DOHH2 (cell line): ENCODE measurements around the gene GPR87.

Experiments
- H3F3A ChIP-seq: fragments of 200-600 bp; sonication (generic), shearing (Covaris generic); 2 replicates; pipeline ENCODE4 v1.6.0; 2016; ENCODE audit warnings: antibody characterized with exemption, mild to moderate bottlenecking; ENCODE audit not compliant: control insufficient read depth, insufficient read depth
- H3K27ac ChIP-seq: fragments of 200-600 bp; sonication (generic); 2 replicates; pipeline ENCODE4 v1.5.1; 2014; ENCODE audit warnings: low read depth, mild to moderate bottlenecking, low read length, moderate library complexity
- H3K27me3 ChIP-seq: fragments of 200-600 bp; sonication (generic); 2 replicates; pipeline ENCODE4 v1.6.1; 2014; ENCODE audit warnings: mild to moderate bottlenecking, low read length, mixed read lengths; ENCODE audit not compliant: control insufficient read depth
- H3K36me3 ChIP-seq: fragments of 200-600 bp; sonication (generic); 2 replicates; pipeline ENCODE4 v1.6.1; 2014; ENCODE audit warnings: mild to moderate bottlenecking, low read length, moderate library complexity, mixed read lengths; ENCODE audit not compliant: control insufficient read depth
- H3K4me1 ChIP-seq: fragments of 200-600 bp; sonication (generic); 2 replicates; pipeline ENCODE4 v1.6.1; 2014; ENCODE audit warnings: mild to moderate bottlenecking, low read length, mixed read lengths; ENCODE audit not compliant: control insufficient read depth
- H3K4me2 ChIP-seq: fragments of 200-600 bp; sonication (generic); 2 replicates; pipeline ENCODE4 v1.6.0; 2014; ENCODE audit warnings: mild to moderate bottlenecking, low read length, moderate library complexity
- H3K4me3 ChIP-seq: fragments of 200-600 bp; sonication (generic); 2 replicates; pipeline ENCODE4 v1.5.1; 2014; ENCODE audit warnings: mild to moderate bottlenecking, low read length, mixed read lengths
- H3K79me2 ChIP-seq: fragments of 200-600 bp; sonication (generic); 2 replicates; pipeline ENCODE4 v1.6.1; 2014; ENCODE audit warnings: mild to moderate bottlenecking, low read length, mixed read lengths; ENCODE audit not compliant: control insufficient read depth
- H3K9me2 ChIP-seq: fragments of 200-600 bp; sonication (generic); replicated peaks from 2 replicates; pipeline ENCODE4 v1.6.1; 2014; ENCODE audit warnings: mild to moderate bottlenecking, low read length, mixed read lengths; ENCODE audit not compliant: control insufficient read depth
- H3K9me3 ChIP-seq: fragments of 200-600 bp; sonication (generic); 2 replicates; pipeline ENCODE4 v1.6.1; 2014; ENCODE audit warnings: antibody characterized with exemption, low read length, mixed read lengths; ENCODE audit not compliant: control insufficient read depth, insufficient read depth
- H4K20me1 ChIP-seq: fragments of 200-600 bp; sonication (generic); 2 replicates; pipeline ENCODE4 v1.6.0; 2014; ENCODE audit warnings: low read depth, mild to moderate bottlenecking, antibody characterized with exemption, low read length, moderate library complexity; ENCODE audit not compliant: control insufficient read depth, insufficient read depth
- EZH2phosphoT487 ChIP-seq: fragments of 200-600 bp; sonication (generic); IDR thresholded peaks from 2 replicates; pipeline ENCODE4 v1.6.1; 2017; ENCODE audit warnings: borderline replicate concordance, mild to moderate bottlenecking, antibody characterized with exemption, low read length, moderate library complexity, mixed read lengths
- TF ChIP-seq, protein P1 (sequence below): fragments of 200-600 bp; sonication (generic); IDR thresholded peaks from one replicate; pipeline ENCODE4 v1.5.1; 2014; ENCODE audit warnings: antibody characterized with exemption, mild to moderate bottlenecking, low read depth, low read length; ENCODE audit not compliant: poor library complexity, severe bottlenecking

GPR87 gene

DNA sequence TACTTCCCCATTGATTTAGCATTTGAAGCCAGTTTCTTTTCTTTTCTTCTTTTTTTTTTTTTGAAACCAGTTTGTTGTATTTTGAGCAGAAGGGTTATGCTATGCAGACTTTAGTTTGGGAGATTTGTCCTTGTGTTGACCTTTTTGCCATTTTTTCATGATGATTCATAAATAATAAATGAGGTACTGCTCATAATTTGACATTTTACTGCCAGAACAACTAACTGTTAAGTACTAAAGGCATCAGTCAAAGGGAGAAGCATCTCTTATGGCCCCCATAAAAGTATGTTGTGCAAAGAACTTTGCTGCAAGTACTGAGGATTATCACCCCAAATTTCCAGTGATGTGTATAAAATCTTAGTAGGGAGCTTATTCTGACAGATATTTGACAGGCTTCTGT lies 1.7 kb upstream of the GPR87 start:
- H3K79me2 ChIP-seq, result no peaks in the 10 kb centered on the region
- TF ChIP-seq EZH2phosphoT487, result no peak
- TF ChIP-seq, protein P1, sequence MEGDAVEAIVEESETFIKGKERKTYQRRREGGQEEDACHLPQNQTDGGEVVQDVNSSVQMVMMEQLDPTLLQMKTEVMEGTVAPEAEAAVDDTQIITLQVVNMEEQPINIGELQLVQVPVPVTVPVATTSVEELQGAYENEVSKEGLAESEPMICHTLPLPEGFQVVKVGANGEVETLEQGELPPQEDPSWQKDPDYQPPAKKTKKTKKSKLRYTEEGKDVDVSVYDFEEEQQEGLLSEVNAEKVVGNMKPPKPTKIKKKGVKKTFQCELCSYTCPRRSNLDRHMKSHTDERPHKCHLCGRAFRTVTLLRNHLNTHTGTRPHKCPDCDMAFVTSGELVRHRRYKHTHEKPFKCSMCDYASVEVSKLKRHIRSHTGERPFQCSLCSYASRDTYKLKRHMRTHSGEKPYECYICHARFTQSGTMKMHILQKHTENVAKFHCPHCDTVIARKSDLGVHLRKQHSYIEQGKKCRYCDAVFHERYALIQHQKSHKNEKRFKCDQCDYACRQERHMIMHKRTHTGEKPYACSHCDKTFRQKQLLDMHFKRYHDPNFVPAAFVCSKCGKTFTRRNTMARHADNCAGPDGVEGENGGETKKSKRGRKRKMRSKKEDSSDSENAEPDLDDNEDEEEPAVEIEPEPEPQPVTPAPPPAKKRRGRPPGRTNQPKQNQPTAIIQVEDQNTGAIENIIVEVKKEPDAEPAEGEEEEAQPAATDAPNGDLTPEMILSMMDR, result no peak
- H3K9me2 ChIP-seq, result no peaks in the 10 kb centered on the region
- no peaks in the 10 kb centered on the region for H3K36me3 ChIP-seq
- H3K4me1 ChIP-seq, result no peaks in the 10 kb centered on the region
- H3K4me3 ChIP-seq, result no peak overlapping the region
- H3F3A ChIP-seq, result no peaks in the 10 kb centered on the region
- H3K27me3 ChIP-seq, result no peaks in the 10 kb centered on the region
- no peak overlapping the region for H3K4me2 ChIP-seq
- H4K20me1 ChIP-seq, result no peaks in the 10 kb centered on the region
- no peaks in the 10 kb centered on the region for H3K9me3 ChIP-seq
- H3K27ac ChIP-seq, result no peak overlapping the region

DNA sequence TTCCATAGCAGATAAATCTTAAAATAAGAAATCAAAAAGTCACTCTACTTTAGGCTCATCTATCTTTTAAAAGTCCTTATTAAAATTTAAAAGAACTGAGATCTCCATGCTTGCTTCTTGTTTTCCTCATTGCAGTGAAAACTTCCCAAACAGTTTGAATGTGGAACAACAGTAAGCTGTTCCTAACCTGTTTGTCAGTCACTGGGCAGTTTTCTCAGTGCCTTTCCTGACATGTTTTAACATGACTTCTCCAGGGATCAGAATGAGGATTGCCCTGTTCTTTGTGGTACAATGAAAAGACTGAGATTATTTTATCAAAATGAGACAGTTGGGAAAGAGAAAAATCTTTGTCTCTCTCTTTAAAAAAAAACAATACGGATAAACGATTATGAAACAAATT lies 774 bp downstream of the GPR87 start:
- H3K9me3 ChIP-seq, result no peaks in the 10 kb centered on the region
- no peaks in the 10 kb centered on the region for H3K4me1 ChIP-seq
- H3K9me2 ChIP-seq, result no peaks in the 10 kb centered on the region
- no peak overlapping the region for H3K27ac ChIP-seq
- H3K4me3 ChIP-seq, result no peak overlapping the region
- no peaks in the 10 kb centered on the region for H3F3A ChIP-seq
- H3K79me2 ChIP-seq, result no peaks in the 10 kb centered on the region
- no peaks in the 10 kb centered on the region for H3K36me3 ChIP-seq
- TF ChIP-seq, protein P1, result no peak
- TF ChIP-seq EZH2phosphoT487, result no peak
- H3K27me3 ChIP-seq, result no peaks in the 10 kb centered on the region
- H3K4me2 ChIP-seq, result no peak overlapping the region
- no peaks in the 10 kb centered on the region for H4K20me1 ChIP-seq

DNA sequence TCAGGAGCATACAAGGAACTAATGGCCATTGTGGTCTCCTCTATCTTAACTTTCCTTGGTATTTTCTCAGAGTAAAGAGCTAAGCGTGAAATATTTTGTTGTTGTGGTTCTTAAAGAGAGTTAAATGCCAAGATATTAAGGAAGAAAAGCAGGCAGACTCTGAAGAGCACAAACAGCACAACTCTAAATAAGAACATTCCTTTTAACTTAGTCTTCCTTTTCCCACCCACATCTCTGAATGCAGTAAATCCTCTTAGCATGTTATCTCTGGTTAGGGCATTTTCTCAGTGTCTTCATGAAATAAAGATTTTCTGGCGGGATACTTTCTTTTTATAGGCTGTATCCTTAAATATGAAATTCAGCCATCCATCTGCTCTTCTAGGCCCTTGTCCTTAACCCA lies 1.5 kb downstream of the GPR87 start:
- Histone ChIP-seq H3K9me2 (no peaks in the 10 kb centered on the region), H3K27ac (no peak overlapping the region), H3K79me2 (no peaks in the 10 kb centered on the region), H3K4me1 (no peaks in the 10 kb centered on the region), H3K4me2 (no peak overlapping the region), H3F3A (no peaks in the 10 kb centered on the region), H3K9me3 (no peaks in the 10 kb centered on the region), H4K20me1 (no peaks in the 10 kb centered on the region), H3K4me3 (no peak overlapping the region), H3K27me3 (no peaks in the 10 kb centered on the region), H3K36me3 (no peaks in the 10 kb centered on the region)
- no peak for TF ChIP-seq EZH2phosphoT487
- TF ChIP-seq, protein P1, result no peak

DNA sequence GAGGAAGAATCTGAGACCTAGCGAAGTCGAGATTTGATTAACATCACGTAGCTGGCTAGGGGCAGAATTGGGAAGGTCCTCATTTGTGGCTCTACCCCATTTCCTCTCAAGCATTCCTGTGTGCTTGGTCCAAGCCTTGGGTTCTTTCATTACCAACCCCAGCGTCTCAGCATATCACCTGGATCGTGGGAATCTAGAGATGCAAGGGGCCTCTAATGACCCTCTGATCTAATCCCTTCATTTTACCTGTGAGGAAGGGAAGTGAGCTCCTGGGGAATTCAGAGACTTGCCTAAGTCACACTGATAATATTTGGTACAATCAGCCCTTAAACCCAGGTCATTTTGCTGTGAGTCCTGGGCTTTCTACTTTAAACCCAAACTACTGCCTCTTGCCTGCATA lies 2.0 kb downstream of the GPR87 start:
- Histone ChIP-seq H3K27ac (no peak overlapping the region), H3K9me3 (no peaks in the 10 kb centered on the region), H3F3A (no peaks in the 10 kb centered on the region), H3K4me1 (no peaks in the 10 kb centered on the region), H3K4me3 (no peak overlapping the region), H4K20me1 (no peaks in the 10 kb centered on the region), H3K27me3 (no peaks in the 10 kb centered on the region), H3K36me3 (no peaks in the 10 kb centered on the region), H3K9me2 (no peaks in the 10 kb centered on the region), H3K4me2 (no peak overlapping the region), H3K79me2 (no peaks in the 10 kb centered on the region)
- TF ChIP-seq EZH2phosphoT487, result no peak
- TF ChIP-seq, protein P1, result no peak
